NOMO-1 treated with DMSO at 0.1 percent for 48 hours (cell line): ENCODE measurements around the gene SMIM10.
"Not testable (repeated sequence)": the region's sequence is repeated elsewhere in the genome, so short reads cannot be mapped to it uniquely, and the experiment has no call there.

Experiments used
- DNase-seq: peaks from one replicate; lab custom pipeline; 2025; ENCODE audit not compliant: unreplicated experiment; lab: John Stamatoyannopoulos, UW

SMIM10 gene

DNA sequence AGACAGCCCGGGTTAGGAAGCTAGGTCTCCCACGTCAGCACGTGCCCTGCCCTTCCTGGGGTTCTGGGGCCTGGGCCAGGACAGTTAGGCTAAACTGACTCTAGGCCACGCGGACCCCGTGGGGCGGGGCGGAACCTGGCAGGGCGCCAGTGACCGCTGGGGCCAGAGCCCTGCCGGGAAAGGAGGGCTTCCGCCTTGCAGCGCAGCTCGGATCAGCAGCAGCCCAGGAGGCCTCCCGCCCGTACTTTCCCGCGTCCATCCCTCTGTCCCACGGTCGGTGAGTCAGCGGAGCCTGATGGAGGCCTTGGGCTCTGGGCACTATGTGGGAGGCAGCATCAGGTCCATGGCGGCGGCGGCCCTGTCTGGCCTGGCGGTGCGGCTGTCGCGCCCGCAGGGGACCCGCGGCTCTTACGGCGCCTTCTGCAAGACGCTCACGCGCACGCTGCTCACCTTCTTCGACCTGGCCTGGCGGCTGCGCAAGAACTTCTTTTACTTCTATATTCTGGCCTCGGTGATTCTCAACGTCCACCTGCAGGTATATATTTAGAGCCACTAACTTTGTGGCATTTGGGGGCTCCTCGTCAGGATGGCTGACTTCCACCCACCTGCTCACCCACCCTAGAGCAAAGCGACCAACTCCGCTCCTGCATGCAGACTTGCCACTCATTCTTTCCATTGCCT, at the start of gene SMIM10:
Gene SMIM10, plus strand, starts transcription at position 191 of the 681 bp plus-strand sequence. Its CDS starts 105 bp downstream, at position 296.
- peak; percentile 23 for DNase-seq

DNA sequence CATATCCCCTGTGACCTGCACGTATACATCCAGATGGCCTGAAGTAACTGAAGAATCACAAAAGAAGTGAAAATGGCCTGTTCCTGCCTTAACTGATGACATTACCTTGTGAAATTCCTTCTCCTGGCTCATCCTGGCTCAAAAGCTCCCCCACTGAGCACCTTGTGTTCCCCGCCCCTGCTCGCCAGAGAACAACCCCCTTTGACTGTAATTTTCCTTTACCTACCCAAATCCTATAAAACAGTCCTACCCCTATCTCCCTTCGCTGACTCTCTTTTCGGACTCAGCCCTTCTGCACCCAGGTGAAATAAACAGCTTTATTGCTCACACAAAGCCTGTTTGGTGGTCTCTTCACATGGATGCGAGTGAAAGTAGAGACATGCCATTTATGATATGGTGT, 44.4 kb upstream of the SMIM10 start:
- not testable (repeated sequence) for DNase-seq

DNA sequence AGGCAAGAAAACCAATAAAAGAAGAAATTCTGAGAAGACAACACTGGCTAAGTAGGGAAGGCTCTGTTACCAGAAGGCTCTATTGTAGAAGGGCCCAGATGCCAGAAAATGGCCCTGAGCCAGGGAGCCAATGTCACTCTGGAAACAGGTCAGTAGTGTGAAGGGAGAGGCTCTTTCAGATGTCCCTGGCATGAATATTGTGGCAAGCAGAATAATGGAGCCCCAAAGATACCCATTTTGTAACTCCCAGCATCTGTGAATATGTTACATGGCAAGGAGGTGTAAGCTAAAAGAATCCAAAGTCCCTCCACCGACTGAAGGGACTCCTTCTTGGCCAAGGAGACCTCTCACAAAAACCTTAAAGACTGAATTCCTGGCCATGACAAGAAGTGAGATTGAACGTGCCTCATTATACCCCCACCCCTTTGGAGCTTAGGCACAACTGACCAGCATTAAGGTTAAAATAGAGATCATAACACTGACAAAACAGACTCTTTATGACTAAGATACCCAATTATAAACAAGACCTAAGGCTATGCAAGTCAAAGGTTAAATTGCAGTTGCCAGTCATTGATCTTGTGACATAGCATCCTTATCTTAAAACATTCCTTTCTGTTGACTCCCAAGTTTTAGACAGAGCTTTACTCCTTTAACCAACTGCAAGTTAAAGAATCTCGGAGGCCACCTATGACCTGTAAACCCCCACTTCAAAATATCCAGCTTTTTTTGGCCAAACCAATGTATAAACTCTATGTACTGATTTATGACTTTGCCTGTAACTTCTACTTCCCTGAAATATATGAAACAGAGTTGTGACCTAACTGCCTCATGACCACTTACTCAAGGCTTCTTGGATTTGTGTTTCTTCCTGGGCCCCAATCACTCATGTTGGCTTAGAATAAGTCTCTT, 42.2 kb upstream of the SMIM10 start:
- no peak for DNase-seq

DNA sequence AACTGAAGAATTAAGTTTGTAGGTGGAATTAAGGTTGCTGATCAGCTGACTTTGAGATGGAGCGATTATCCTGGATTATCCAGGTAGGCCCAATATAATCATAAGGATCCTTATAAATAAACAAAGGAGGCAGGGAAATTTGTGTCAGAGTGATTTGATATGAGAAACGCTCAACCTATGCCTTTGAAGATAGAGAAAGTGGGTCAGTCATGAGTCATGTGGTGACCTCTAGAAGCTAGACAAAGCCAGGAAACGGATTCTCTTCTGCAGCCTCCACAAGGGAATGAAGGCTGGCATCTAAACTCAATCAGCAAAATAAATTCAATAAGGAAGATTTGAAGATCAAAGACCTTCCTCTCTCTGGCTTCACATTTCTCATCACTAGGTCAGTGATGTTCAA, 41.5 kb upstream of the SMIM10 start:
- DNase-seq, result no peak

DNA sequence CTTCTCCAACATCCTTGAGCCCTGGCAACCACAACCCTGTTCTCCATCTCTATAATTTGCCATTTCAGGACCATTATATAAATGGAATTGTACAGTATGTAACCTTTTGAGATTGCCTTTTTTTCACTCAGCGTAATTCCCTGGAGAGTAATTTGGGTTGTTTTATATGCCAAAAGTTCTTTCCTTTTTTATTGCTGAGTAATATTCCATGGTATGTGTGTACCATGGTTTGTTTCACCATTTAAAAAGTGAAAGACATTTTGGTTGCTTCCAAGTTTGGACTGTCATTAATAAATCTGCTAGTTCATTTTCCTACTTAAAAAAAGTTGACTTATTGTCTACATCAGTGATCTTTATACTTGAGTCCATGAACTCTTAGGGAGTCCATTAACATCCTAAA, 33.0 kb upstream of the SMIM10 start:
- DNase-seq, result no peak

DNA sequence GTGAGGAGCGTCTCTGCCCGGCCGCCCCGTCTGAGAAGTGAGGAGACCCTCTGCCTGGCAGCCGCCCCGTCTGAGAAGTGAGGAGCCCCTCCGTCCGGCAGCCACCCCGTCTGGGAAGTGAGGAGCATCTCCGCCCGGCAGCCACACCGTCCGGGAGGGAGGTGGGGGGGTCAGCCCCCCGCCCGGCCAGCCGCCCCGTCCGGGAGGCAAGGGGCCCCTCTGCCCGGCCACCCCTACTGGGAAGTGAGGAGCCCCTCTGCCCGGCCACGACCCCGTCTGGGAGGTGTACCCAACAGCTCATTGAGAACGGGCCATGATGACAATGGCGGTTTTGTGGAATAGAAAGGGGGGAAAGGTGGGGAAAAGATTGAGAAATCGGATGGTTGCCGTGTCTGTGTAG, 30.4 kb upstream of the SMIM10 start:
- DNase-seq, result not testable (repeated sequence)

DNA sequence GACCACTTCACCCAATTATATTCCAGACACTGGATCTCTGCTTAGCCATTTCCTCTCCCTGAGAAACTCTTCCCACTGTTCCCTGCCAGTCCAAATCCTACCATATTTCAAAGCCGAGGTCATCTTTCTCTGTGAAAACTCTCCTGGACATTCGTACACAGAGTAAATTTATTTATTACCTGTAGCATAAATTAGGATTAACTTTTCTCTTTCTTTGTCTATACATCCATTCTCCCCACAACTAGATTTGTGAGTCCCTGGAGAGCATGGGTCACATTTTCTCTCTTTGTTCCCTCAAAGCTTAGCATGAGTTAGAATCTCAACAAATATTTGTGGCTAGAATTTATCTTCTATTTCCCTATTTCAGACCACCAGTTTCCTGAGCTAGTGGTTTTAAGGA, 27.8 kb upstream of the SMIM10 start:
- no peak for DNase-seq

DNA sequence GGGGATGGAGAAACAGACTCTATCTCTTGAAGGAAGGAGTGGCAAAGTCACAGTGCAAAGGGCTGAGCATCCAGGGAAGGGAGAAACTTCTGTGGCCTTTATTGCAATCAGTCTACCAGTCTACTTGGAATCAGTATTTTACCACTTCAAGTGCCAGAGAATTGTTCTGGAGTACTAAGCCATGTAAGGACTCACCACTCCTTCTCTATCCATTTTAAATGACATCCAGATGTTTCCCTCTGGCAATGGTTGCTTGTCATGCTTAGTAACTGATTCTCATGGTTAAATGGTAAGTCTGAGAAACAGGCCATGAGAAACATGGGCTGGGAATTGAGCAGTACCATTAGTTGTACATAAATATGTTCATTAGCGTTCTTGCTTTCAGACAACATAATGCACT, 21.1 kb upstream of the SMIM10 start:
- DNase-seq, result no peak

DNA sequence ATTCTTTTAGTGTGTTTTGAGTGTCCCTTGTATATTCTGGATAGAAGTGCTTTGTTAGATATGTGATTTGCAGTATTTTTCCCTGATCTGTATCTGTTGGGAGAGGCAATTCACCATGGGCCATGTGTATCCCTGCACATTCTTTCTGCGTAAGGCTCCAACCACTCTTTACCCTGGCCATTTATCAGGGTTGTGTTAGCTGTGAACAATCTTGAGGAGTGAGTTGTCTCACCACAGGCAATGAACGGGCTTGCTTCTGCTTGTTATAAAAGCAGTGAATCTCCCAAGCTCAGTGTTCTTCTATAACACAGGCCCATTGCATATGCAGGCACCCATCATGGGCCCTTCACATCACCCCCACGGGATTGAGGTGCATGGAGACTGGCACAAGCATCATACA, 18.9 kb upstream of the SMIM10 start:
- DNase-seq, result no peak

DNA sequence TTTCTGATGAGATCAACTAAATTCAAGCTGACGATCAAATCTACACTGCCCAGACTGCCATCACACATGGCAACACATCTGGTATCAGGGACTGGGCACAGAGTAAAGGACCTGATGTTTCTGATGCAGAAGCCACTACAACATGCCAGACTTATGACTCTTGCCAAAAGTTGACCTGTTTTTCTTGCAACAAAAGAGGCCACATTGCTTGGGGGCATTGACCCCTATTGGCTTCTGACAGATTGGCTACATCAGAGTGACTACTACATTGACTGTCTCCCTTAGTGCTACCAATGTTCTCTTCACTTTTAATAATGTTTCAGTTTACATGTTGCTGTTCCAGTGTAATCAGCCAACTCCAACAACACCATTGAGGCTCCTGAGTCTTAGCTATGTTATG, 15.3 kb upstream of the SMIM10 start:
- DNase-seq, result no peak

DNA sequence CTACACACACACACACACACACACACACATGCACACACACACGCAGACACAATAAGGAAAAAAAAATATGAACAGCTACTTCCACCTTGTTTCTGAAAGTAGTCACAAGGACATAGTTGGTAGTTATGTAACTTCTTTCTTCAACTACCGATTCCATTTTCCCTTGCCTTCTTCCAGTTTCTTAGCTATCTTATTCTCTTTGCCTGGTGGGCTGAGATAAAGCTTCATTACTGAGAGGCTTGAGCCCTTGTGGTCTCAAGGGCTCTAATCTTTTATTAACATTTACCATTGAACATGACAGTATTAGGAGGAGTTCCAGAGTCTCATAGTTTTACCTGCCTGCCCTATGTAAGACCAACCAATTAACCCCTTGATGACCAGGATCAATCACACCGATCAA, 8.9 kb upstream of the SMIM10 start:
- DNase-seq, result no peak

DNA sequence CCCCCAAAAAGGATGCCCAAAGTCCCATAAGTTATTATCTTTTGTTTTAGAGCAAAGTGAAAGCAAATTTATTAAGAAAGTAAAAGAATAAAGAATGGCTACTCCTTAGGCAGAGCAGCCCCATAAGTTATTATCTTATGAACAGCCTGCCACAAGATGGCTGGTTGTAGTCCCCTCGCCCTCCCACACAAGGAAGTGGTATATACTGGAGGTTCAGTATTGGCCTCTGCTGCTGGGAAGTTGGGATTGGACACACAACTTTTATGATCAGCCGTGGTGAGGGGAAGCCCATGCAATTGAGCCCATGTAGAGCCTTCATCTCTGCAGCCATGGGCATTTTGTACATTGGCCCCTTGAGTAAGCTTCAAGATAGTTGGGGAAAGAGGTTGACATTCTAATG, 8.0 kb upstream of the SMIM10 start:
- no peak for DNase-seq

DNA sequence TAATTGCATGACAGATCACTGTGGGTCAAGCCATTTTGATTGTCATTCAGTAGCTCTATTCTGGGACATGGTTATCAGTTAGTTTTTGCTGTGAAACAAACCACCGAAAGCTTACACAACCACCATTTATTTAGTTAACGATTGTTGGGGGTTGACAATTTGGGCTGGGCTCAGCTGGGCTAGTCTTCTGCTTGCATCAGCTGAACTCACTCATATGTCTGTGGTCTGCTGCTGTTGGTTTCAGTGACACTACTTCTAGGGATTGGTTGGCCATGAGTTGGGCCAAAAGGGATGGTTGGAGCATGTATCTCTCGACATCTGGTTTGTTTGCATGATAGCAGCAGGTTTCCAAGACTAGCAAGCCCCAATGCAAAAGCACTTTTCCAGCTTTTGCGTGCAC, 5.3 kb upstream of the SMIM10 start:
- DNase-seq, result no peak

DNA sequence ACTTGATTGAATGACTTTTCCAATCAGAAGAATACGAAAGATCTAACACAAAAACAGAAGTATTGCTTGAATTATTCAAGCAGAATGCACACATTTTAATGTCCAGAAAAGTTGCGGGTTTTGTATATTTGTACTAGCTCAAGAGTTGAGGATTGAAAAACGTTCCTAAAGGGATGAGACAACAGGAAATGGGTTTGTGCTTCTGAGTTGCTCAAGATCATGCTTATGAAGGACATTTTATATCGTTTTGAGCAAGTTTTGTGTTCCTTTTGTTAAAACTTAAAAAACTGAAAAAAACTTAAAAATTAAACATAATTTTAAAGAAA, 353 bp upstream of the SMIM10 start:
- no peak for DNase-seq

DNA sequence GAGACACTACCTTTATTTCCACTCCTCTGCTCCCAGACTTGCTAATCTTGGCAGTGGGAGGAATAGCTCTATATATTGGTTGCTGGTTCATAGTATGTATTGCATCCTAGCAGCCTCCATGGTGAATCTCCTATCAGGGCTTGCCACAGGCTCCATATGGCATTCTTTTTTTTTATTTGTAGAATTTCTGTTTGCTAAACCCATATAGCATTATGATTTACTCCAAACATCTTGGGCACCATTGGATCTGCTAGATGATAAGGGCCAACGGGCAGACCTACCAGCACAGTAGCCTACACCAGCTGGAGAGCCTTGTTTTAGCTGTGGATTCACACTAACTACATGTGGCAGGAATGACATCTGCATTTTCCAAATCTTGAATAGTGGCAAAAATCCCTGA, 6.9 kb downstream of the SMIM10 start:
- DNase-seq, result no peak

DNA sequence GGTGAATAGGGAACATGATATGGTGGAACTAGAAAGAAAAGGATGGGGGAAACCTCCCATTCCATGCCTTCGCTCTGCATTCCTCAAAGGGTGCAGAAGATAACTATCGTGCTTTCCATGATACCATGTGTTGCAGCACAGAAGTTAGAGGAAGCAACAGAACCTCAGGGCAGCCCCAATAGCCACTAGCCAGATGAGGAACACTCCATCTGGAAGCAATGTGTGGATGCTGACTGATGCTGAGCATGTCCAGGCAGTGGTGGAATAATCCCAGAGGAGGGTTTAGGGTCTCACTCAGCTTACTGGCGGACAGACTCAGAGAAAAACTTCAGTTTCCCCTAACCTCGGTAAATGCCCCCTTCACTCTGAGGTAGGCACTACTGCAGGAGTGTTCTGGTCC, 7.5 kb downstream of the SMIM10 start:
- no peak for DNase-seq

DNA sequence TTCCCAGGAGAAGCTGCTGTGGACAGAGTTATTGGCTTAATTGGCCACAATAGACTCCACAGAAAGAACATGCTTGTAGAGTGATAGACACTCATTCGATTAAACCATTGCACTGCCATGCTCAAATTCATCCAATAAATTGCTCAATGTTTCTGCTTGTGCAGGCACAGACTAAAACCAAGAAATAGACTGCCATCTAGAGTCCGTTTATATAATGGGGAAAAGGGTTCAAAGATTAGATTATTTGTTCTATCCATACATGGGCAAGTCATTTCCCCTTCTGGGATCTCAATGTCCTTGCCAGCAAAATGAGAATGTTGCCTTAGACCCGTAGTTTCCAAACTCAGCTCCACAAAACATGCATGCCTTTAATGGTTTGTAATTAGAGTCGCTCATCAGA, 8.7 kb downstream of the SMIM10 start:
- peak; percentile 61 for DNase-seq

DNA sequence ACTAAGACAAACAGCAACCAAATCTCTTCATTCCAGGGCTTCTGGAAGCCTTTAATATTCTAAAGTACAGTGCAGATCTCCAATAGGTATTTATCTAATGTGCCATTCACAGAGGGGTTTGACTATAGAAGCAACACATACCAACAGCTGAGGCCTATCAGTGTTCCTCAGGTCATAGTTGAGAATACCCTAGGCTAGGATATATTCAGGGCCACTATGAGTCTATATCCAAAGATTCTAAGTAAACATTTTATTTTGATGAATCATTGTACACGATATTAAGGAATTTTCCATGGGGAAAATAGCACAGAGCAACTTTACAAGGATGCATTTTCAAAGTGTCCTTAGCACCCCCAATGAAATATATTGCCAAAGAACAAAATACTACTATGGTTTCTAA, 9.7 kb downstream of the SMIM10 start:
- no peak for DNase-seq

DNA sequence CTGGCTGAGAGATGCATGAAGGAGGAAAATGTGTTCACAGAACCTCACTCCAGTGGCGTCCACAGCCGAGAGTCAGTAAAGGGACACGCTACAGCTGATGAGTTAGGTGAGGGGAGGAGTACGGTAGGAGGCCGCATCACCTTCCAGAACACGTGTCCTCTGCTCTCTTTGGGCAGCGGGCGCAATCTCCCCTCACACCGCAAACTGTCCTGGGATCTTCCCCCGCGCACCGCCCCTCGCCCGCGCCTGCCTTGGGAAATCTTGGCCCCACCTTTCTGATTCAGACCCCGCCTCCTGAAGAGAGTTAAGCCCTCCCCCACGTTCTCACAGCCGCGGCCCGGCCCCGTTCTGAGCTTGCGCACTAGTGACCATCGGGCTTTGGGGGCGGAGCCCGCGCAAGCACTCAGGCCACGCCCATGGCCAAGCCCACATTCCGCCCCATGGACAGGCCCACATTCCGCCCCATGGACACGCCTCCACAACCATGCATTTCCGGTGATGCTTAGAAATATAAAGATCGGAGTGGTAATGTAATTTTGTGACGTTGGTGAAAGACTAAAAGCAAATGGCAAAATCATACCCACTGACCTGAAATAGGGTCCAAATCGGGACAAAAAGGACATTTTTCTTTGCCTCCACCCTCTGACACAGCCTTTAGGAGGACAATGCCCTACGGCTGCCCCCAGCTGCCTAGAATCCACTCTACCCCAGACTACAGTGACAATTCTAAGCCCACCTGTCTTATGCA, 13.3 kb downstream of the SMIM10 start:
- peak; percentile 67 for DNase-seq

DNA sequence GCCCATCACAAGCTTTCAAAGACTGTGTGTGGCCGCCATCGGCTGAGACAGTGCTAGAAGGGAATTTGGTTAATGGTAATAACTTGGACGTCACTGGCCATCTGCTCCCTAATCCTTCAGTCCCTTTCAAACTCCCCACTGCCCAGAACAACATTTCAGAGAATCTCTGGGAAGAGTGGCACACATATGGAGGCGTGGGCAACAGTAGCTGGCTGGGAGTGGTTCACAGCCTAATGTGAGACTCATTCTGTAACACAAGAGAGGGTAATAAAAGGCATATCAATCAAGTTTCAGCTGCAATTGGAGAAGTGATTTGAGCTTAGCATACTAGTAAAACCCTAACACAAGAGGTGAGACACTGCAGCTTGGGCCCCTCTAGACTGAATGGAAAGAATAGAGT, 15.4 kb downstream of the SMIM10 start:
- DNase-seq, result no peak

DNA sequence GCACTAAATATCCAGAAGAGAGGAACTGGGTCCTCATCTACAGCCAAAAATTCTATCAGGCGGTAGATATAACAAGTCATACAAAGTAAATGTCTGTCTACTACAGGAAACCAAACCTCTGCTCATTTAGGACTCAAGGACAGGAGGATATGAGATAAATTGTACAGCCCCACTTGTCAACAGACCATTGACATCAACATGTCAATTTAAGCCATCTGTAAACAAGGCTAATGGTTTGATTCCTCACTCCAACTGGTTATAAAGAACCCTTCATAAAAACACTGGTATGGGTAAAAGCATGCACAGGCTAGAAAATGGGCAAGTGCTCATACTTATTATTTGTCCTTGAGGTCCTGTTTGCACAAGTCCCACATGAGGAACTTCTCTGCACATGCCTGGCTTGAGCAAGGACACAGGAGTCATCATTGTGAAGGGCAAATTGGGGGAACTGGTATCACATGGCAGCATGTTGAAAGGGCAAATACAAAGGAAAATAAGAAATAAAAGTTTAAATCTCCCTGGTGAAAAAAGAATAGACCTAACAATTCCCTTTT, 18.3 kb downstream of the SMIM10 start:
- DNase-seq, result peak; percentile 11

DNA sequence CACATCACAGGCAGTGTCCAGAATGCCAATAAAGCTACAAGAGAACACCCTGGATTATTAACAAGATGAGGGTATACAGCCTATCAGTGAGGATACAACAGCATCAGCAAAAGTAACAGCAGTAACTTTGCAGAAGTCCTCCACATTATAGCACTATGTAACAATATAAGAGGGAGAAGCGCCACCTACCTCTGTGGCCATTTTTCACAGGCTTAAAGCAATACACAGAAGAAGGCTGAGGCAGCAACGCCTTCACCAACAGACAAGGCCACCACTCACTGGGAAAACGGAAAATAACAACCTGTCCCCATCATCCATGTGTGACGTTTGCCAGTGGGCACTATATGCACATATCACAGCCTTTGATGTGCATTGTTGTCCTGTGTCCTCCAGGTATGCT, 19.0 kb downstream of the SMIM10 start:
- DNase-seq, result no peak
